GM21390 (cell line): ENCODE data around the gene TFDP1.

Source experiments
- ATAC-seq: cut with Tn5 transposase; IDR thresholded peaks from one replicate; pipeline ENCODE4 v1.9.1; 2021; ENCODE audit not compliant: unreplicated experiment

TFDP1 gene

DNA sequence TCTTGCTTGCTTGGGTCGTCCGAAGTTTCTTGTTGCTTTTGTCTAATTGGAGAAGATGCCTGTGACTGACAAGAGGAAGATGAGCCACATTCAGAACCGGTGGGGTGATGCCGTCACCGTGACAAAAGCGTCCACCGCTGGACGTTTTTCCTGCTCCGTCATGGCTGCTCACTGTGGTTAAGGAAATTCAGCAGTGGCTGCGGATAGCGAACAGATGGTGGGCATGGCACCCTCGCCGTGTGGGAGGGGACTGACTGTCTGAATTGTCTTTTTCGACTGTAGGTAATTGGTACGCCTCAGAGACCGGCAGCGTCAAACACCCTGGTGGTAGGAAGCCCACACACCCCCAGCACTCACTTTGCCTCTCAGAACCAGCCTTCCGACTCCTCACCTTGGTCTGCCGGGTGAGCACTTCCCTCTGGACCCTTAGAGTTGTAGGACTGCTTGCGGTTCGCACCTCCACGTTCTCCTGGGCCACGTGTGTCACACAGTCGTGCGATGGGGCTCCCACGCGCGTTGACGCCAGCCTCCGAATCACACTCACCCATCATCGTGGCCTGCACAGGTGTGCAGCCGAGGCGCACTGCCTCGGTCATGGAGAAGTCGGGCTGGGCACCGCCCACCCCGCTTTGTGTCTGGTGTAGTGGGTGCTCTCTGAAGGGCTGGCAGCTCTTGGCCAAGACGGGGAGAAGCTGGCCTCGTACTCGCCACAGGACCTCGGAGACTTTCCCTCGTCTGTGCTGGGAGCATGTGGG, 47.0 kb downstream of the TFDP1 start:
- no peak for ATAC-seq

DNA sequence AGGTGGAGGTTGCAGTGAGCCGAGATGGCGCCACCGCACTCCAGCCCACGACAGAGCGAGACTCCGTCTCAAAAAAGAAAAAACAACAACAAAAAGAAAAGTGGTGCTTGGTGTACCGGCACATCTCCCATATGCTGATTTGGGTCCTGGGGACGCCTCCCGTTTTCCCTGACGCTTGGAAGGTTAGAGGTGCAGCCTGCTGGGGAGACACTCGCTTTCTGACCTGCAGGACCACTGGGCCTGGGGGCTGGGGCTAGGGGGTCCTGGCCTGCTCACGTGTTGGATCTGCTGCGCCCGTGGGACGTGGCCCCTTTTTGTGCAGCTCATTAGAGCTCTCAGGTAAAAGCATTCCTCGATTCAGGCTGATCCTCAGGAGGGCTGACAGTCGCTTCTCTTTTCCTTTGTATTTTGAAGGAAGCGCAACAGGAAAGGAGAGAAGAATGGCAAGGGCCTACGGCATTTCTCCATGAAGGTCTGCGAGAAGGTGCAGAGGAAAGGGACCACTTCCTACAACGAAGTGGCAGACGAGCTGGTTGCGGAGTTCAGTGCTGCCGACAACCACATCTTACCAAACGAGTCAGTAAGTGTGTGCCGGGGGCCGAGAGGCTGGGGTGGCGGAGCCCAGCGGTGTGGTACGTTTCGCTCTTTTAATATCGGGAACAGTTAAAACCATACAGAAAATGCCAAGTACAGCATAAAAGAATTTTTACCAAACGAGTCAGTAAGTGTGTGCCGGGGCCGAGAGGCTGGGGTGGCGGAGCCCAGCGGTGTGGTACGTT, 48.3 kb downstream of the TFDP1 start:
- ATAC-seq = no peak

DNA sequence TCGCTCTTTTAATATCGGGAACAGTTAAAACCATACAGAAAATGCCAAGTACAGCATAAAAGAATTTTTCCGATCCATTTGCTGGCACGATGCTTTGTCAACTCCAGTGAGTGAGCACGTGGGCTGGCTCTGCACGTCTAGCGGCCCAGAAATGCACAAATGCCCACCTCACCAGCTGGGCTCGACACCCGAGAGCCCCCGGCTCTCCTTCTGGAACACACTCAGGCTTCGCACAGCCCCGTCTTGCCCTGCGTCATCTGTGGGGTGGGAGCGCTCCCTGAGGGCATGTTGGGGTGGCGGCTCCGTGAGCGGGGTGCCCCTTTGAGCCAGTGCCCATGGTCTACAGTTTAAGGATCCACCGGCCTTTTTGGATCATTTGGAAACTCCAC, 48.9 kb downstream of the TFDP1 start:
- no peak for ATAC-seq

DNA sequence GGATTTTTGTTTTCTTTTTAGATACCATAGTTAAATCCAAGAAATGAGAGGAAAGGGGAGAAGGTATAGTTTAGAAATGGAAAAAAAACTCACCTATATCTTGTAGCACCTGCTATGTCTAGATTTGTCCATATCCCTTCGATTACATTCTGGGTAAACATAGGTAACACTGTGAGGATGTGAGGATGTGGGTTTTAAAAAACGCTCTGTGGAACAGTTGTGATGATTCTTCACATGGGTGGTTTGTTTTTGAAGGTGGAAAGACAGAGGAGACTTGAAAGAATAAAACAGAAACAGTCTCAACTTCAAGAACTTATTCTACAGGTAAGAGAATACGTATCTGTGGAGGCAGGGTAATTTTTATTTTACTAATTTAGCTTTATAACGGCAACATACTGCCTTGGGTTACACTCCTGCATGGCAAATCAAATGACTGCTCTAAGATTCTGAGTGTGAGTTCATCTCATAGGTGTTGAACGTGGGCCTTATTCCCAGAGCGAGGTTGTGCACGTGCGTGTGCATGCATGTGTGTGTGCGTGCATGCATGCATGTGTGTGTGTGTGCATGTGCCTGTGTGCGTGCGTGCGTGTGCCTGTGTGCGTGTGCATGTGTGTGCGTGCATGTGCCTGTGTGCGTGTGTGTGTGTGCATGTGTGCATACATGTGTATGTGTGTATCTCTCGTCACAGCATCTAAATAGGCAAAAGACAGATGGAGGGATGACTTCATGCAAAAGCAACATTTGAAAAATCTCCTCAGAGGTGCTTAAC, 49.9 kb downstream of the TFDP1 start:
- no peak for ATAC-seq

DNA sequence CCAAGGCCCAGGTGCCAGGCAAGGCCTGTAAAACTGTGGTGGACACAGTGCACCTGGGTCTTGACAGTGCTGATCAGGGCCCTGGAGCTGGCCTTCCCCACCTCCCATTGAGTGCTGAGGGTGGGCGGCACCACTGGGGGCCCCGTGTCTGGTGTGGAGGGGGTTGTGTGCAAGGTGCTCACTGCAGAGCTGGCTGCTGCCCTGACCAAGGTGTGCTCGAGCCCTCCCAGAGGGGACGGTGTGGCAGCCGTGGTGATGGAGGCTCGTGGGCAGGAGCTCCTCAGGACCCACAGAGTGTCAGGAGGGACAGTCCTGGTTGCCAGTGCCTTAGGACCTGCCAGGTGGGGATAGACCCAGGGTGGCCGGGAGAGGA, 50.5 kb downstream of the TFDP1 start:
- ATAC-seq = no peak

DNA sequence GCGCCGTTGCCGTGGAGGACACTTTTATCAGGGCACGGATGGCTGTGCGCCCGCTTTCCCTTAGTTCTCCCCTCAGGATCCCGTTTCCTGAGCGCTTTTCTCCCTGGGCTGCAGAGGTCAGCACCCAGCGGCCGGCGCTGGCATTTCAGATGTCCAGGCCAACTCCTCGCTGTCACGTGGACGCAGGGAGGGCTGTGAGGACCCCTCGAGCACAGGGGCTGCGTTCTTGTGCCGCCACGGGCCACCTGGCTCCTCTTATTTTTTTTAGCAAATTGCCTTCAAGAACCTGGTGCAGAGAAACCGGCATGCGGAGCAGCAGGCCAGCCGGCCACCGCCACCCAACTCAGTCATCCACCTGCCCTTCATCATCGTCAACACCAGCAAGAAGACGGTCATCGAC, 51.2 kb downstream of the TFDP1 start:
- no peak for ATAC-seq

DNA sequence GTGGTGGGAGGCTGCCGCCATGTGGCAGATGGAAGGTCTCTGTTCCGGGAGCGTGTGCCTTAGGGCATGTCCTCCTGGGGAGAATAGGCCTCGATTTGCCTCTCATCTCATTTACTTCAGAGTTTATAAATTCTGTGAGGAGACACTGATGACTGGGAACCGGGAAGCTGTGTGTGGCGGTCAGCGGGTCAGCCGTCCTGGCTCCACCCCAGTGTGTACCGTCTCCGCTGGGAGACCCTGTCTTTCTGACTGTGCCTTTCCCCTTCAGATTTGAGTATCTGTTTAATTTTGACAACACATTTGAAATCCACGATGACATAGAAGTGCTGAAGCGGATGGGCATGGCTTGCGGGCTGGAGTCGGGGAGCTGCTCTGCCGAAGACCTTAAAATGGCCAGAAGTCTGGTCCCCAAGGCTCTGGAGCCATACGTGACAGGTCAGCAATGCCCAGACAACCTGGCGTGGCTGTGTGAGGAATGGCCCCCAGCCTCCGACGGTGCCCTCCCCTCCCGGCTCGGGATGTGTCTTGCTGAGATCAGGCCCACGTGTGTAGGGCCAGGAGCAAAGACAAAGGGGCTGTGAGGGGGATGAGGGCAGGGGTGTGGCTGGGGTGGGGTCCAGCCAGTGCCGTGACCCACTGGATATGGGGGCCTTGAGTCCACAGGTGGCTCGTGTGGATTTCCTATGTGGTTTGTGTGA, 51.9 kb downstream of the TFDP1 start:
- no peak for ATAC-seq

DNA sequence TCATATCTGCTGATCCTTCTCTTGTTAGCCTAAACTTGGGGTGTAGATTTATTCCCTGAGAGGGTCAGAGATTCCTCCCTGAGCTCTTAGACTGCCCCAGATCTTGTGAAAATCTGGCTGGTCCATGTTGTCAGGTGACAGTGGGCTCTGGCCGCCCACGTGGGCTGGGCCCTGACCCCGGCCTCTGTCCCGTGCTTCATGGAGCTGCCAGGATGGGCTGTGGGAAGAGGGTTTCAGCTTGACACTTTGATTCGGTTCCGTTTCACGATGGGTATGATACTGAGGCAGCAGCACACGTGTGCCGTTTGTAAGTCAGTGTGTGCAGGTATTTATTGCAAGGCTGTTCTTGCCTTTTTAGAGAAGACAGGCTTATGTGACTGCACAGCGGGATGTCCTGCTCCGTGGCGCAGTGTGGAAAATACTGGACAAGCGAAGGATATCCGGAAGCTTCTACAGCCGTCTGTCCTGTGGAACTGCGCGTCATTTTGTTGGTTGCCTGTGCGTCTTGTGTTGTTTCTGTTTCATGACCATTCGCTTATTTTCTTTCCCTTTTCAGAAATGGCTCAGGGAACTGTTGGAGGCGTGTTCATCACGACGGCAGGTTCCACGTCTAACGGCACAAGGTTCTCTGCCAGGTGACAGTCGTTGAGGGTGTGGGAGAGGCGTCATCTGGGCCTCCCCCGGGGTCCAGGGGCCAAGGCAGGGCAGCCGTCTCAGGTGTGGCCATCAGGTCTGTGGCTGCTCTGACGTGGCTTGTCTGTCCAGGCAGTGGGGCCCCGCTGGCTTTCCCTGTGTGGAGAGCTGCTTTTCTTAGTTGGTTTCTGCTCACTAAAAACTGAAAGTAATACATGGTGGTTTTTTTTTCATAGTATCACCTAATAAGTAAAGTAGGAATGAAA, 53.0 kb downstream of the TFDP1 start:
- no peak for ATAC-seq

DNA sequence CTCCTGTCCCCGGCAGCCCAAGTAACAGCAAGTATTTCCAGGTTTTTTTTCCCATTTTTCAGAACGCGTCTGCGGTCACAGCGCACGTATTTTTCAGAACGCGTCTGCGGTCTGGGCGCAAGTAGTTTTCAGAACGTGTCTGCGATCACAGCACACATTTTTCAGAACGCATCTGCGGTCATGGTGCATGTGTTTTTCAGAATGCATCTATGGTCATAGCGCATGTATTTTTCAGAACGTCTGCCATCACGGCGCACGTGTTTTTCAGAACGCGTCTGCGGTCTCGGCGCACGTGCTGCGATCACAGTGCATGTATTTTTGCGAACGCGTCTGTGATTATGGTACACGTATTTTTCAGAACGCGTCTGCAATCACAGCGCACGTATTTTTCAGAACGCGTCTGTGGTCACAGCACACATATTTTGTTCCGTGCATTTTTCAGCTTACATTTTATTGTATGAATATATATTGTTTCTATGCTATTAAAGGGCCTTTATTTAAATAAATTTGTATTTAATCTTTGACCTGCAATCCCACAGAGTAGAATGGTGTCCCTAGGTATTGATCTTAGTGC, 53.7 kb downstream of the TFDP1 start:
- no peak for ATAC-seq

DNA sequence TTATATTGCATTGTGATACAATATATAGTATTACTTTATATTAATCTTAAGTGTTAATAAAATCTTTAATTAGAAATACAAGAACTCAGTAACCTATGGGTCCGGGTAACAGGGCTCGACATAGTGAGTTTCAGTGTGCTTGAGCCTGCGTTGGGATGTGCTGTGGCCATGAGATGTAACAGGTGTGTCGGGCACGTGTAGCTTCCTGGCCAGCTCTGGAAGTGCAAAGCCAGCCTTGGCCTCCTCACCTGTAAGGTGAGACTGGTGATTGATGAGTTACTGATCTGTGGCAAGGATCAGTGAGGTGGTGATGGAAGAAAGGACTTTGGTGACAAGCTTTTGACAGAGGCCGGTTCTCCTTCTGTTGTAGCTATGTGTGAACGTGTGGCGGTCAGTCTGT, 54.3 kb downstream of the TFDP1 start:
- no peak for ATAC-seq

DNA sequence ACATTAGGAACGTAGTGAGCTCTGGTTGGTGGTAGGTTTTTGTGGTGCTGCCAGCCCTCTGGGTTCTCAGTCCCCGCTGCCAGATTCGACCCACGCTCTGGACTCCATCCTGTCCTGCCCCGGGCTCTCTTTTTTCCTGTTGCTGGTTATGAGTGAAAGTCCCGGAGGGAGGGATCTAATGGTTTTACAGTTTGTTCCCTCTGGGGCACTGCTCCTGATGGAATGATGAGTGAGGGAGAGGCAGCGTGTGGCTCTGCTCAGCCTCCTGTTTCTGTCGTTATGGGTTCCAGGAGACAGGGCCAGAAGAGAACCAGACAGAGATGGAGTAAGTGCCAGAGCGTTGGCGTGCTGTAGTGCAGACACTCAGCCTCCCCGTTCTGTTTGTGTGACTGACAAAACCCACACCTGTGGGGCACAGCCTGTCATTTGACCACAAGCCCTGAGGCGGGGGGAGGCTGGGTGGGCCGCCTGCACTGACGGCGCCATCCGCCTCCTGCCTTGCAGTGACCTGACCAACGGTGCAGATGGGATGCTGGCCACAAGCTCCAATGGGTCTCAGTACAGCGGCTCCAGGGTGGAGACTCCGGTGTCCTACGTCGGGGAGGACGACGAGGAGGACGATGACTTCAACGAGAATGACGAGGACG, 55.2 kb downstream of the TFDP1 start:
- no peak for ATAC-seq

DNA sequence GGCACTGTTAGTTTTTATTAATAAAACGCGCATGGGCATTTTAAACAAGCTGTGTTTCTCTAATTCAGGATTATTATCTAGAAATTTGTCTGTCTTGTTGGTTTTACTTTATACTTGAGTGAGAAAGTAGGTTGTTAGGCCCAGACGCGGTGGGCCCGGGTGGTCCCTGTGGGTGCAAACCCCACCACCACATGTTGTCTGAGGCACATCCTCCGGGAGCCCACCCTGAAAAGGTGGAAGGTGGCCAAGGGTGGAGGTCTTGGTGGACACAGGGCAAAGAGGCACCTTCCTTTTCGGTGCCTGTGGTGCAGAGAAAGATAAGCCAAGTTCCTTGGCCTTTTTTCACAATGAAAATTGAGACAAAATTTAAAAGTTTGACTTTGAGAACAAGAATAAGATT, 56.9 kb downstream of the TFDP1 start:
- no peak for ATAC-seq

DNA sequence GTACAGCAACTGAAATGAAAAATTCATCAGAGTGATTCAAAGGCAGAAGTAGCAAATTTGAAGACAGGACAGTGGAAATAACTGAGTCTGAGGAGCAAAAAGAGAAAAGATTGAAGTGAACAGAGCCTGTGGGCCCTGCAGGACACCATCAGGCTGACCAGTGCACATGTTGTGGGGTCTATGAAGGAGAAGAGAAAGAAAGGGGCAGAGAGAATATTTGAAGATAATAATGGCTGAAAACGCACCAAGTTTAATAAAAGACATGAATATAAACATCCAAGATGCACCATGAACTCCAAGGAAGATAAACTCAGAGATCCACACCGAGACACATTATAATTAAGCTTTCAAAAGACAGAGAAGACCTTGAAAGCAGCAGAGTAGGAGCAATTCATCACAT, 58.0 kb downstream of the TFDP1 start:
- no peak for ATAC-seq

DNA sequence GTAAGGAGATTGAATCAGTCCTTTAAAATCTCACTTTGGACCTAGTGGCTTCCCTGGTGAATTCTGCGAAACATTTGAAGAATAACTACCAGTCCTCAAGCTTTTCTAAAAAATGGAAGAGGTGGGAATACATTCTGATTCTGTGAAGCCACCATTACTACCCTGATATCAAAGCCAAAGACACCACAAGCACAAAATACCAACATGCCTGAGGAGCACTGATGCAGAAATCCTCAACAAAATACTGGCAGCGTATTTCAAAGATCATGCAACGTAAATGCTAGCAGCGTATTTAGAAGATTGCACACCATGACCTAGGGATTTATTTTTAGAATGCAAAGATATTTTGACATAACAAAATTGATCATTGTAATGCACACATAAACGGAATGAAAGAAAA, 59.0 kb downstream of the TFDP1 start:
- ATAC-seq = no peak

DNA sequence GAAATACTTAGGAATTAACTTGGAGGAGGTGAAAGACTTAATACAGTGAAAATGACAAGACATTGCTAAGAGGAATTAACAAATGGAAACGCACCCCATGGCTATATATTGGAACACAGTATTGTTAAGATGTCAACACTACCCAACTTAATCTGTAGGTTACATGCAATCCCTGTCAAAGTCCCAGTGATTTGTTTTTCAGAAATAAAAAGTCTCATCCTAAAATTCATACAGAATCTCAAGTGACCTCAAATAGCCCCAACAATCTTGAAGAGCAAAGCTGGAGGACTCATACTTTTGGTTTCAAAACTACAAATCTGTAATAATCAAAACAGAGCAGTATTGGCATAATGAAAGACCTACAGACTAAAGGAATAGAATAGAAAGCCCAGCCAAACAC, 60.2 kb downstream of the TFDP1 start:
- ATAC-seq = no peak

DNA sequence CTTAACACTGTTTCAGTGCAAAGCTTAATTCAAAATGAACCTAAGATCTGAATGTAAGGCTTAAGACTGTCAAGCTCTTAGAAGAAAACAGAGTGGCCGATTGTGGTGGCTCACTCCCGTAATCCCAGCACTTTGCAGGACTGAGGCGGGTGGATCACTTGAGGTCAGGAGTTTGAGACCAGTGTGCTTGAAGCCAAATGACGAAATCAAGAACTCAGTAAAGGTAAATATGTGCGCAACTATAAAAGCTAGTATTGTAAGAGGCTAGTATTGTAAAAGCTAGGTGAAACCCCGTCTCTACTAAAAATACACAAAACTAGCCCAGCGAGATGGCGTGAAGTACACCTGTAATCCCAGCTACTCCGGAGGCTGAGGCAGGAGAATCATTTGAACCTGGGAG, 60.8 kb downstream of the TFDP1 start:
- no peak for ATAC-seq

DNA sequence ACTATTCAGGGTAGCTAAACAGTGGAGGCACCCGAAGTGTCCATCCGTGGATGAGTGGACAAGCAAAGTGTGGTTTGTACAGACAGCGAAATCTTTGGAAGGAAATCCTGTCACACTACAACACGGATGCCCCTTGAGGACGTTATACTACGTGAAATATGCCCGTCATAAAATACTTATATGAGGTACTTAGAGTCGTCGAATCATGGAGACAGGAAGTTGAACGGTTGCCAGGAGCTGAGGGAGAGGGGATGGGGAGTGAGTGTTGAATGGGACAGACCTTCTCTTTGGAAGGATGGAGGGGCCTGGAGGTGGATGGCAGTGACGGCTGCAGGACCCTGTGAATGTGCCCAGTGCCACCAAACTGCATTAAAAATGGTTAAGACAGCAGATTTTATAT, 61.8 kb downstream of the TFDP1 start:
- ATAC-seq = no peak

DNA sequence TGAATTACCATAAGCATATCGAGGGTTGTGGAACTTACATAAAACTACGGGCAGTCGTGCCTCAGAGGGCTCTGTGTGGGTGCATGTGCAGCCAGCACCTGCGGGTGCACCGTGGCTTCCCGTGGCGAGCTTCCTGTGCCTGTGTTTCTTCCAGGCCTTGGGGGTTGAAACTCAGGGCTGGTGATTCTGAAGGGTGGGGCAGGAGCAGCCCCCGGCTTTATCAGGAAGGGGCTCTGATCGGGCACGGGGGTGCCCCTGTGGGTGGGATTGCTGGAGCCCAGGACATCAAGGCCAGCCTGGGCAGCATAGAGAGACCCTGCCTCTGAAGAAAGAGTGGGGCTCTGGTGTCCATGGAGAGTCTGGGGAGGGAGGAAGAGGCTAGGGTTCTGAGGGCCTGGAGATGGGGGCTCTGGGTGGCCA, 62.4 kb downstream of the TFDP1 start:
- no peak for ATAC-seq
